ENCODE results near the gene TMEM72. TPM values are rescaled to one million over a fixed set of nuclear protein-coding genes. Genes with fewer than 3 reads are reported as not detected.

Gene TMEM72
- total and polyA plus RNA-seq, 2 of the 13 experiments (the other 11 are each of a cell fraction or from before 2014, with no cell fraction given), result 0.04 TPM; not detected in 1

DNA sequence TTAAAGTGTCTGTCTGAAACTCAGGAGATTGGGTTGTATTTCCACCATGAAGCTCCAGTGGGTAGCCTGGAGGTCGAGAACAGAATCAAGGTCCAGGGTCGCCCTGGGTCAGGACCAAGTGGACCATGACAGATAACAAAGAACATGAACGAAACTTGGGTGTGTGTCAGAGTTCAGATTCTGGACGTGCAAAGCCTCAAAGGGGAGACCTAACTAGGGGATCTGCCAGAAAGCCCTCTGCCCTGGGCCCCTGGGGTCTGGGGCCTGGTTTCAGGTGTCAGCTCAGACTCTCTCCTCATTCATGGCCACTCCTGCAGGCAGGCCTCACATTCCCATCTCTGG is 50.1 kb downstream of the TMEM72 start:
- Histone ChIP-seq H2AFZ (ENCODE audit: low read length) (no peak overlapping the region), H3K4me2 (ENCODE audit: low read depth, low read length) (peak overlapping the region; percentile 95), H3K27me3 (ENCODE audit: control insufficient read depth in 1 of 2, insufficient read depth in 2 of 2, low read length in 2 of 2) (no peaks in the 10 kb centered on the region; a peak in 1 of 5 replicates), H3K9me3 (ENCODE audit: low read length) (no peaks in the 10 kb centered on the region), H3K9ac (ENCODE audit: insufficient read depth, low read depth, low read length) (peak overlapping the region; percentile 80), H4K20me1 (ENCODE audit: insufficient read depth, low read length) (peaks cover 4% of the 10 kb centered on the region; the same call in 1 of the 2 replicates), H3K4me3 (replicated peaks in 1 of 3; ENCODE audit: insufficient read depth in 1 of 3, low read depth in 2 of 3, low read length in 3 of 3) (peak overlapping the region; percentile 82 to 85 (median 84)), H3K27ac (ENCODE audit: extremely low read length, insufficient read depth, low read length) (peak overlapping the region; percentile 80), H3K4me1 (ENCODE audit: insufficient read depth, low read length) (peaks cover 79% of the 10 kb centered on the region), H3K79me2 (ENCODE audit: insufficient read depth, low read length) (peaks cover 64% of the 10 kb centered on the region), H3K36me3 (replicated peaks in 1 of 2; ENCODE audit: control insufficient read depth in 1 of 2, insufficient read depth in 2 of 2, low read length in 2 of 2) (peaks cover 0 to 1% of the 10 kb centered on the region in 2 experiments; a peak in 2 of 5 replicates)
- ATAC-seq (no peak), DNase-seq (ENCODE audit: low spot score) (no peak), FAIRE-seq (no peak)
- WGBS (ENCODE audit: low lambda C conversion rate), result 8% methylated on average over 3 of the region's 4 CpGs
- TSS peak; percentile 57 for BruUV-seq (replicated peaks)
- in situ Hi-C loops (cut with HindIII; ENCODE audit: extremely low pct_ligation_motif_present, low pct_unique_long_range_greater_than_20kb) (loop anchor here (25.0 kb wide), 1 partner anchor 1549 kb away; the partner anchor contains the start of gene HNRNPF), intact Hi-C loops (cut with micrococcal nuclease; ENCODE audit: unreplicated experiment) (loop anchor here (2.0 kb wide), 1 partner anchor 14 kb away; no protein-coding TSS in a partner anchor)
- ChIA-PET CTCF (ENCODE audit: low intra/inter-chr PET ratio, low total read pairs) (no interaction called here), POLR2A (interaction anchor here (1.2 to 13.2 kb wide), 8 partner anchors 8 to 33 kb away, joined by 3 to 407 read pairs (median 36); partner anchors contain the start of gene DEPP1)
- TF ChIP-seq MED1 (CRISPR knock-in tag; IDR thresholded peaks at IDR 0.05) (0 out of 2 replicates have a peak, but pooled peaks have one; percentile 22), NR2F6 (IDR thresholded peaks at IDR 0.05) (0 out of 2 replicates have a peak, but pooled peaks have one; percentile 22), NR2F6 (CRISPR knock-in tag; IDR thresholded peaks at IDR 0.05) (no peak), NFIB (CRISPR knock-in tag; IDR thresholded peaks at IDR 0.05; ENCODE audit: borderline replicate concordance) (no peak), PPARG (CRISPR knock-in tag; conservative IDR thresholded peaks at IDR 0.05) (0 out of 2 replicates have a peak, but pooled peaks have one; percentile 36), HNF4A (CRISPR knock-in tag; IDR thresholded peaks at IDR 0.05) (peak; percentile 72), HNF4G (IDR thresholded peaks at IDR 0.05; ENCODE audit: borderline replicate concordance, low read depth, low read length) (0 out of 2 replicates have a peak, but pooled peaks have one; percentile 38), HNF4G (CRISPR knock-in tag; IDR thresholded peaks at IDR 0.05; ENCODE audit: borderline replicate concordance, low read depth) (no peak), ZNF44 (CRISPR knock-in tag; IDR thresholded peaks at IDR 0.05) (no peak)
